HG03469 (cell line): ENCODE data around the gene HECTD4.
"Not testable (repeated sequence)": the region's sequence is repeated elsewhere in the genome, so short reads cannot be mapped to it uniquely, and the experiment has no call there.

Source experiments
- ATAC-seq: cut with Tn5 transposase; IDR thresholded peaks from one replicate; pipeline ENCODE4 v1.9.1; 2021; ENCODE audit warnings: mild to moderate bottlenecking, moderate library complexity, moderate number of reproducible peaks; ENCODE audit not compliant: unreplicated experiment

Gene HECTD4

GRCh38 chr12:112359290-112359689, 22.9 kb downstream of the HECTD4 start:
- no peak for ATAC-seq

- no peak for ATAC-seq
These were observed 25.0 kb downstream of the HECTD4 start for GRCh38 chr12:112357214-112357613.

- ATAC-seq: no peak
These were observed 27.8 kb downstream of the HECTD4 start for GRCh38 chr12:112354399-112354798.

DNA sequence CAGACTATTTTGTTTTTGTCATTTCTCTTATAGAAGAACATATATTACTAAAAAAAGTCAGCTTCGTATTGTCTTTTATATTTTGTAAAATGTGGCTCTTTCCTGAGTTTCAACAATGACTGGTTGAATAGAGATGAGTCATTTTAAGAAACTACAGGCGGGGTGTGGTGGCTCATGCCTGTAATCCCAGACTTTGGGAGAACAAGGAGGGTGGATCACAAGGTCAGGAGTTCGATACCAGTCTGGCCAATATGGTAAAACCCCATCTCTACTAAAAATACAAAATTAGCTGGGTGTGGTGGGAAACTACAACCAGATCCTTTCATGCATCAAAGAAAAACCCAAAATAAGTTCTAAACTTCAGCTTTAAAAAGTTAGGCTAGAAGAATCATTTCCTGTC, 28.8 kb downstream of the HECTD4 start:
- ATAC-seq: no peak

DNA sequence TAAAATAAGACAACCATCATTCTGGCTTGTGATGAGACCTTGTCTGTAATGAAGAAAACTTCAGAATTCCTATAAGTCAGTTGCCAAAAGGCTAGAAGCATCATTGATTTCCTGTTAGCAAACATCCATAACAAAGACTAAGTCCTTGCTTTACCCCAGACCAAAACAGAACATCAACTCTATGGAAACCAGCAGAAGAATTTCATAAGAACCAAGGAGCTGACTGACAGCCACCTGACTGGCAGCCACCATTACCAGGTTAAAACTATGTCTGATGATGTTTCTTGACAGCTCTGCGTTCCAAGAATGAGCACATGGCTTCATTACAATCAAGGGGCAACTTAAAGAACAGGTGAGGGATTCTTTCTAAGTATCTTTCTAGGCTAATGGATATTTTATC, 29.3 kb downstream of the HECTD4 start:
- no peak for ATAC-seq

DNA sequence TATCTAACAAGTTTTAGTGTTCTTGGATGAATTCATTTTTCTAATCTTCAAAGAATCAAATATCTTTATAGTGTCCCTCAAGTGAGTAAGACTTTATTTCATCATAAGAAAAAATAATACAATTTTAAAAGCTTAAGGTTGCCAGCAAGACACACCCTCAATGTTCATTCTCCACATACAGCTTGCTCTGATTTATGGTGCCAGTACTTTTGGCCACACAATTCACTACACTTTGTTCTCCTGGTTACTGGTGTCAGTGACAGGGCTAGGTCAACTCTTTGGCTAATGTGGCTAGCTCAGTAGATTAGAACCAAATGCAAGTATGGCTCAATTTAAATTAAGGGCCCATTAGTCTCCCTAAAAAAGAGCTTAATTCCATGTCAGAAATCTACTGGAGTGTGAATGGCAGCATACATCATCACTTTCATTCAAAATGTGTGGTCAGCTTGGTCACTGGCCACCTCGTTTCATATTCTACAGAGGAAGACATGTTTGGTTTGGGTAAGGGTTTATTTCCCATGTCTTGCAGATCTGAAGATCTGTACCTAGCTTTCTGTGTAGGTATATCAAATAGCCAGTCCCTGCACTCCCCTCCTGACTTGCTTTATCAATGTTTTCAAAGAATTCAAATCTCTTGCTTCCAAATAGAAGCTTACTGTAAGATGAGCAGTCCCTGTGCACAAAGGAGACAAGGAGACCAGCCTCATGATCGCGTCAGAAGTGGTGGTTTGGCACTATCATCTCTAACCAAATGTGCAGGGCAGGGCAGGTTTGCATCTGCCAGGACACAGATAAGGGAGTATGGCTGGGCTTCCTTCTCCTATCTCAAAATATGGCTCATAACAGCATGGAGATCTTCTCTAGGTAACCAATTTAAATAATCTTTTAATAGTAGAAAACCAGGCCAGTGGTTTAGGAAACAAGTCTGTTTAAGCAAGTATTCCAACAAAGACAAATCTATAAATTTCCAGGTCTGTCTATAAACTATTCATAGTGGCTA, 31.3 kb downstream of the HECTD4 start:
- ATAC-seq: no peak

GRCh38 chr12:112349431-112349830, 32.8 kb downstream of the HECTD4 start:
- no peak for ATAC-seq

GRCh38 chr12:112348926-112349325, 33.3 kb downstream of the HECTD4 start:
- not testable (repeated sequence) for ATAC-seq

DNA sequence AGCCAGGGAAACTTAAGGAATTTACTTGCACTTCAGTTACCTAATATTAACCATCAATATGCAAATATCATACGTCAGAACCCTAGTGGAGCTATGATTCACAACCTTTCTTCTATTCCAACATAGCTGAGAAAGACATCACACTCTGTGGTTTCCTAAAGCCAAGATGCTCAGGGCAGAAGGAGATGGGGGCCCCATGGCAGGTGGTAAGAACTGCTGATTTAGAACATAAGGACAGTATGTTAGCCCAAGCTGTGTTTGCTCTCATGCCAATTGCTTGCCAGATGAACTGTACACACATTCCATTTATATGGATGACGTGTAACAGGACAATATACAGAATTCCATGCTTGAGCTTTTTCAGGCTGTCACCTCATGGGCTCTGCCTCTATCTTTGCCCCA, 34.6 kb downstream of the HECTD4 start:
- ATAC-seq: peak; percentile 58

- ATAC-seq: no peak
These were observed 36.0 kb downstream of the HECTD4 start for GRCh38 chr12:112346194-112346593.

- no peak for ATAC-seq
These were observed 38.0 kb downstream of the HECTD4 start for GRCh38 chr12:112344220-112344619.

- no peak for ATAC-seq
These were observed 39.6 kb downstream of the HECTD4 start for GRCh38 chr12:112342587-112342986.

DNA sequence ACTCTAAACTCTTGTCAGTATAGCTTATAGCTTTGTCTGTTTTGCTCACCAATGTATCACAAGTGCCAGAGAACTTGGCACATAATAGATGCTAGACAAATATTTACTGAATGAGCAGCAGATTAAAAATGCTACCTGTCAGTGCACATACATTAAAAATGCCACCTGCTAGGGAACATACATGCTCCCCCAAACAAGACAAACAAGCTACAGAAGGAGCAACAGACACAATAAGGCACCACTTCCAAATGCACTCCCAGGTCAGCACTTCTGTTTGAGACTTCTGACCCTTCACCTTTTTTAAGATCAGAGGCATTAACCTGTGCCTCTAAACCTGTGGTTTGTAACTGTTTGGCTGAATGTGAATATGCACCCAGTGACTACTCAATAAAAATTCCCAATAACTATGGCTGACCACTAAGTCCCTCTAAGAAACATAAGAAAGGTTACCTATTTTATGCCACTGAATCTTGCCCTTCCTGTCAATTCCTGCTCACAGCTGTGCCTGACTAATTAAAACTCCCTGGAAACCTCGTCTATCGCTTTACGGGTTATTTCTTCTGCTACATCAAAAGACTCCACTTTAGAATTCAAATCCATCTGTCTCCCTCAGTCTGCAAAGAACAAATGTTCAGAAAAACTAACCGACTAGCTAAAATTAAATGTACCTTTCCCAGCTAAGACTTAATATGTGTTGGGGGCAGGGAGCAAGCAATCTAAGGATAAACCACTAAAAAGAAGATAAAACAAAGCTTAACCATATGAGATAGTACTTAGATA, 41.0 kb downstream of the HECTD4 start:
- ATAC-seq: no peak

- ATAC-seq: no peak
These were observed 42.0 kb downstream of the HECTD4 start for GRCh38 chr12:112340230-112340629.

GRCh38 chr12:112334999-112335398, 47.2 kb downstream of the HECTD4 start:
- ATAC-seq: not testable (repeated sequence)

- ATAC-seq: no peak
These were observed 49.2 kb downstream of the HECTD4 start for GRCh38 chr12:112333019-112333418.

- ATAC-seq: no peak
These were observed 50.3 kb downstream of the HECTD4 start for GRCh38 chr12:112331886-112332285.

- ATAC-seq: no peak
These were observed 51.5 kb downstream of the HECTD4 start for GRCh38 chr12:112330706-112331105.

DNA sequence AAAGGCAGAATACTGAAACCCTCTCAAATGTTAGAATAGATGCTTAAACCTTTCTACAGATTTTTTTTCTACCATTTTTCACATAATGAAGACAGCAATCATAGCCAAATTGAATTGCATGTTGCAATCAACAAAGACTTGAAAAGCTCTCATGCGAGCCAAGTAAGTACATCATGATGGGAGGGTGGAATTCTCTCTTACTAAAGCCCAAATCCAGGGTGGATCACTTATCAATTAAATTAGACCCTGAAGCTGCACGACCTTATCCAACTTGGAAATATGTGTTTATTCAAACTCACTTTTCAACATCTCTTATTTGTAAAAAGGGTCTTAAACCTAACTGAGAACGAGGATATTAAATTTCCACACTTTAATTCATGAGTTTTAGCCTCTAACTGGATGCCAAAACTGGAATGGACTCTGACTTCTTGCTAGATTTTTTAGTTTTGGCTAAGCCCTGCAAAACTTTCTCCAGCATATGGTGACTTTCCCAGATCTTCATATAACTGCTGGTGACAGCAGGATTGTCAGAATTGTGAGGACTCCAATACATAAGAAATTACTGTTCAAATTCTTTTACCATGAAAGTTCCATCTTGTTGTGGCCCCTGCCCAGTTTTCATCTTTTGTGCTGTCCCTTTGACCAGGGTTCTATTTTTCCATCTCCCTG, 53.6 kb downstream of the HECTD4 start:
- no peak for ATAC-seq

DNA sequence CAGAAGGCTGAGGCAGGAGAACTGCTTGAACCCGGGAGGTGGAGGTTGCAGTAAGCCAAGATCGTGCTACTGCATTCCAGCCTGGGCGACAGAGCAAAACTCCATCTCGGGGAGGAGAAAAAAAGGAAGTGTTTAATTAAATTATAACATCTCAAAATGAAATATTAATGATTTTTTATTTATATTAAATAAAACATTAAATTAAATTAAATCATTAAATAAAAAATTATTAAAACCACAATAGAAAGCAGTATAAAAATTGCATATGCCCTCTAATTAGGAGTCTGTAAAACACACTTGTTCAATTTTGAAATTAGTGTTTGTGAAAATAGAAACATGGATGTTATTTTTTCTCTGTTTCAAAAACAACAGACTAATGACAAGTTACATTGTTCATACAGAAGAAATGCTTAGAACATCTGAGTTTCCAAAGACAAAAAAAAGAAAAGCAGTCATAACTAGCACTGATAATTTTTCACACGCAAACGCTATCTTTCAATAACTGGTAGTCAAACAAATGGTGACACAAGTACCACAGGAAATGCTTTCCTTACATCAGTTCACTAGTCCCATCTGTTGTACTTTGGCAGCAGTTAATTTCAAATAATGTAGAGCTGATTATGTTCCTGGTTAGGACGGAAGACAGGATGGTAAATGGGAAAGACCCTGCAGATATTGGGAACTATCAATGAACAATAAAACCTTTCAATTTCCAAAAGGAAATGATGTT, 54.9 kb downstream of the HECTD4 start:
- ATAC-seq: no peak
